Thoracic aorta (tissue), 2 donors: ENCODE results near the gene OSBP2. TPM values are rescaled to one million over a fixed set of nuclear protein-coding genes. Genes with fewer than 3 reads are reported as not detected.

ENCODE experiments used
- ATAC-seq: fragments of 150-250 bp; one replicate; pipeline ENCODE4 v1.8.0; 2017; ENCODE audit warnings: low read depth; ENCODE audit not compliant: insufficient number of reproducible peaks, low FRiP score
- DNase-seq: peaks from one replicate; pipeline ENCODE4 v3.0.0-alpha.2; 2020; ENCODE audit warnings: low spot score
- H3K27ac ChIP-seq, 2 donors: fragments of 200-600 bp; sonication (generic); 1 replicate in 1 of 2; 2 replicates in 1 of 2; pipeline ENCODE4 v1.5.1; 2016; ENCODE audit warnings: mild to moderate bottlenecking in 2 of 2, moderate library complexity in 2 of 2
- H3K27me3 ChIP-seq: fragments of 200-600 bp; sonication (generic); replicated peaks from 2 replicates; pipeline ENCODE4 v1.6.0; 2016; ENCODE audit warnings: mild to moderate bottlenecking; ENCODE audit not compliant: insufficient read depth
- H3K36me3 ChIP-seq: fragments of 200-600 bp; sonication (generic); one replicate; pipeline ENCODE4 v1.5.1; 2016
- H3K4me1 ChIP-seq, 2 donors: fragments of 200-600 bp; sonication (generic); 1 replicate in 1 of 2; 2 replicates in 1 of 2; pipeline versions ENCODE4 v1.5.1 to v1.6.0; 2016; ENCODE audit warnings: low read depth in 2 of 2, mild to moderate bottlenecking in 1 of 2; ENCODE audit not compliant: control insufficient read depth in 1 of 2
- H3K4me3 ChIP-seq: fragments of 200-600 bp; sonication (generic); 2 replicates; pipeline ENCODE4 v1.5.1; 2016; ENCODE audit warnings: mild to moderate bottlenecking
- H3K9me3 ChIP-seq: fragments of 200-600 bp; sonication (generic); 2 replicates; pipeline ENCODE4 v1.5.1; 2016
- CTCF ChIP-seq: fragments of 200-600 bp; sonication (generic); IDR thresholded peaks from one replicate; pipeline ENCODE4 v1.5.1; 2019; ENCODE audit warnings: antibody characterized with exemption
- total RNA-seq, 2 donors: library from RNA; depleted of rRNA; stranded (reverse); fragments of >200 nt; gene quantifications; one replicate each; pipeline versions ENCODE4 v1.1.0 to v1.2.3, GENCODE V29; 2016

OSBP2 gene, protein sequence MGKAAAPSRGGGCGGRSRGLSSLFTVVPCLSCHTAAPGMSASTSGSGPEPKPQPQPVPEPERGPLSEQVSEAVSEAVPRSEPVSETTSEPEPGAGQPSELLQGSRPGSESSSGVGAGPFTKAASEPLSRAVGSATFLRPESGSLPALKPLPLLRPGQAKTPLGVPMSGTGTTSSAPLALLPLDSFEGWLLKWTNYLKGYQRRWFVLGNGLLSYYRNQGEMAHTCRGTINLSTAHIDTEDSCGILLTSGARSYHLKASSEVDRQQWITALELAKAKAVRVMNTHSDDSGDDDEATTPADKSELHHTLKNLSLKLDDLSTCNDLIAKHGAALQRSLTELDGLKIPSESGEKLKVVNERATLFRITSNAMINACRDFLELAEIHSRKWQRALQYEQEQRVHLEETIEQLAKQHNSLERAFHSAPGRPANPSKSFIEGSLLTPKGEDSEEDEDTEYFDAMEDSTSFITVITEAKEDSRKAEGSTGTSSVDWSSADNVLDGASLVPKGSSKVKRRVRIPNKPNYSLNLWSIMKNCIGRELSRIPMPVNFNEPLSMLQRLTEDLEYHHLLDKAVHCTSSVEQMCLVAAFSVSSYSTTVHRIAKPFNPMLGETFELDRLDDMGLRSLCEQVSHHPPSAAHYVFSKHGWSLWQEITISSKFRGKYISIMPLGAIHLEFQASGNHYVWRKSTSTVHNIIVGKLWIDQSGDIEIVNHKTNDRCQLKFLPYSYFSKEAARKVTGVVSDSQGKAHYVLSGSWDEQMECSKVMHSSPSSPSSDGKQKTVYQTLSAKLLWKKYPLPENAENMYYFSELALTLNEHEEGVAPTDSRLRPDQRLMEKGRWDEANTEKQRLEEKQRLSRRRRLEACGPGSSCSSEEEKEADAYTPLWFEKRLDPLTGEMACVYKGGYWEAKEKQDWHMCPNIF
- total RNA-seq, result 1 to 10 TPM in 1 of 2 donors, under 1 TPM in 1; 0.71 to 3.0 TPM

DNA sequence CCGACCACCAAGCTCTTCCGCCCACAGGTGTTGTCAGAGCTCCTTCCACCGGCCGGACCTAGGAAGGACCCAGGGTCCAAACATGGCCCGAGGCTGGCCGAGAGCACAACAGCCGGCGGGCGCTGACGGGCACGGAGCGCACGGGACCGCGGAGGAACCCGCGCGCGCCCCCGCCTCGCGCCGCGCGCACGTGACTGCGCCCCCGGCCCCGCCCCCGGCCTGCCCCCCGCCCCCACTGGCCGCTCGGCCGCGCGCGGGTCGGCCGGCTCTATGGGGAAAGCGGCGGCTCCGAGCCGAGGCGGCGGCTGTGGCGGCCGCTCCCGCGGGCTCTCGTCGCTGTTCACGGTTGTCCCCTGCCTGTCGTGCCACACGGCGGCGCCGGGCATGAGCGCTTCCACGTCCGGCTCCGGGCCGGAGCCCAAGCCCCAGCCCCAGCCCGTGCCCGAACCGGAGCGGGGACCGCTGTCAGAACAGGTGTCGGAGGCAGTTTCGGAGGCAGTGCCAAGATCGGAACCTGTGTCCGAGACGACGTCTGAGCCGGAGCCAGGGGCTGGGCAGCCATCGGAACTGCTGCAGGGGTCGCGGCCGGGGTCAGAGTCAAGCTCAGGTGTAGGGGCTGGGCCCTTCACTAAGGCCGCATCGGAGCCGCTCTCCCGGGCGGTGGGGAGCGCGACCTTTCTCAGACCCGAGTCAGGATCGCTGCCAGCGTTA, at the start of gene OSBP2:
Gene OSBP2, plus strand, starts transcription at position 235 of the 711 bp plus-strand sequence. Its CDS starts 36 bp downstream, at position 271.
- H3K27me3 ChIP-seq, result no peaks in the 10 kb centered on the region
- peaks cover 5 to 7% of the 10 kb centered on the region in 2 donors for H3K4me1 ChIP-seq
- no peak for TF ChIP-seq CTCF
- no peak for DNase-seq
- H3K27ac ChIP-seq, result no peak within 1 kb of the TSS
- no peaks in the 10 kb centered on the region for H3K36me3 ChIP-seq
- ATAC-seq, result no peak
- no peaks in the 10 kb centered on the region for H3K9me3 ChIP-seq
- H3K4me3 ChIP-seq, result peak within 1 kb of the TSS; percentile 75

- Histone ChIP-seq H3K36me3 (no peaks in the 10 kb centered on the region), H3K9me3 (no peaks in the 10 kb centered on the region), H3K4me1 (no peaks in the 10 kb centered on the region), H3K27me3 (no peaks in the 10 kb centered on the region), H3K27ac (no peak overlapping the region), H3K4me3 (no peak overlapping the region)
- DNase-seq (no peak), ATAC-seq (no peak)
- no peak for TF ChIP-seq CTCF
These were observed 48.0 kb upstream of the OSBP2 start for GRCh38 chr22:30646518-30647160.

GRCh38 chr22:30647536-30647935, 47.1 kb upstream of the OSBP2 start:
- H3K4me3 ChIP-seq, result no peak overlapping the region
- no peaks in the 10 kb centered on the region for H3K9me3 ChIP-seq
- no peak for TF ChIP-seq CTCF
- H3K36me3 ChIP-seq, result no peaks in the 10 kb centered on the region
- no peak overlapping the region for H3K27ac ChIP-seq
- ATAC-seq, result no peak
- H3K27me3 ChIP-seq, result no peaks in the 10 kb centered on the region
- no peaks in the 10 kb centered on the region for H3K4me1 ChIP-seq
- DNase-seq, result no peak

- Histone ChIP-seq H3K4me3 (no peak overlapping the region), H3K27me3 (no peaks in the 10 kb centered on the region), H3K4me1 (no peaks in the 10 kb centered on the region), H3K27ac (no peak overlapping the region), H3K9me3 (no peaks in the 10 kb centered on the region), H3K36me3 (no peaks in the 10 kb centered on the region)
- TF ChIP-seq CTCF, result no peak
- ATAC-seq (no peak), DNase-seq (no peak)
These were observed 45.8 kb upstream of the OSBP2 start for GRCh38 chr22:30648825-30649224.
